ENCODE data around the gene GPR3.

The GPR3 gene

GRCh38 chr1:27358038-27358927 is 34.1 kb upstream of the GPR3 start:
- no peak for DNase-seq (ENCODE audit: extremely low read depth in 1 of 2, low read depth in 1 of 2)

GRCh38 chr1:27358928-27359313 is 33.5 kb upstream of the GPR3 start:
- no peak for DNase-seq (ENCODE audit: extremely low read depth in 1 of 2, low read depth in 1 of 2)

- DNase-seq (ENCODE audit: extremely low read depth in 1 of 2, low read depth in 1 of 2) = no peak
Measured at GRCh38 chr1:27359822-27360158, 32.6 kb upstream of the GPR3 start.

- DNase-seq (ENCODE audit: extremely low read depth in 1 of 2, low read depth in 1 of 2) = no peak
Measured at GRCh38 chr1:27360159-27361043, 32.0 kb upstream of the GPR3 start.

DNA sequence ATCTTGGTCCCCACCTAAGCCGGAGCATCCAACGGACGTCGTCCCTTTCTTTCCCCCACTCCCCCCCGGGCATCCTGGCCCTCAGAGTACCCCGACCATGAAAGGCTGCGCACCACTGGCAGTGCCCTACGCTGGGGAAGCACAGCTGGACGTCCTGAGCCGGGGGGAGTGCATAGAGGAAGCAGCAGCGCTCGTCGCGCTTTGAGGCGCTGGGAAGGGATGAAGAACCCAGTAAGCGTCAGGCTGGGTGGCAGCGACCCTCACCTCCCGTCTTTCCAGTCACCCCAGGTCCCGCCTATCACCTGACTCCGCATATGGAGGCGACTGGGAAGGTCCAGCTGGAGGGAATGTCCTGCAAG is 31.4 kb upstream of the GPR3 start:
- no peak for DNase-seq (ENCODE audit: extremely low read depth in 1 of 2, low read depth in 1 of 2)

DNA sequence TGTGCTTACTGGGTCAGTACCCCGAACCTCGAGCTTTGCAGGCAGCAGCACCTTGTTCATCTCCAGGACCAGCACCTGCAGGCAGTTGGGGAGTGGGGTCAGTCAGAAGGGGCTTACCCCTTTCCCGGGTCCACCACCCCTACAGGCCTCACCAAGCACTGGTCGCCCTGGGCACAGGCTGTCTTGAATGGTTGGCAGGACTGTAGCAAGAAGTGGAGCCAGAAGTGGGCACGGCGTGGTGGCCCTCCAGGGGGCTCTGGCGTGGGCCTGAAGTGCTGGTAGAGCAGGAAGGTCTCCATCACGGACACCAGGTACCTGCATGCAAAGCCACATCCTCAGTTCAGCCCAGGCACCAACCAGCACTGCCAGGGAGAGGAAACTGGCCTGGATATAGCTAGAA is 30.9 kb upstream of the GPR3 start:
- no peak for DNase-seq (ENCODE audit: extremely low read depth in 1 of 2, low read depth in 1 of 2)

DNA sequence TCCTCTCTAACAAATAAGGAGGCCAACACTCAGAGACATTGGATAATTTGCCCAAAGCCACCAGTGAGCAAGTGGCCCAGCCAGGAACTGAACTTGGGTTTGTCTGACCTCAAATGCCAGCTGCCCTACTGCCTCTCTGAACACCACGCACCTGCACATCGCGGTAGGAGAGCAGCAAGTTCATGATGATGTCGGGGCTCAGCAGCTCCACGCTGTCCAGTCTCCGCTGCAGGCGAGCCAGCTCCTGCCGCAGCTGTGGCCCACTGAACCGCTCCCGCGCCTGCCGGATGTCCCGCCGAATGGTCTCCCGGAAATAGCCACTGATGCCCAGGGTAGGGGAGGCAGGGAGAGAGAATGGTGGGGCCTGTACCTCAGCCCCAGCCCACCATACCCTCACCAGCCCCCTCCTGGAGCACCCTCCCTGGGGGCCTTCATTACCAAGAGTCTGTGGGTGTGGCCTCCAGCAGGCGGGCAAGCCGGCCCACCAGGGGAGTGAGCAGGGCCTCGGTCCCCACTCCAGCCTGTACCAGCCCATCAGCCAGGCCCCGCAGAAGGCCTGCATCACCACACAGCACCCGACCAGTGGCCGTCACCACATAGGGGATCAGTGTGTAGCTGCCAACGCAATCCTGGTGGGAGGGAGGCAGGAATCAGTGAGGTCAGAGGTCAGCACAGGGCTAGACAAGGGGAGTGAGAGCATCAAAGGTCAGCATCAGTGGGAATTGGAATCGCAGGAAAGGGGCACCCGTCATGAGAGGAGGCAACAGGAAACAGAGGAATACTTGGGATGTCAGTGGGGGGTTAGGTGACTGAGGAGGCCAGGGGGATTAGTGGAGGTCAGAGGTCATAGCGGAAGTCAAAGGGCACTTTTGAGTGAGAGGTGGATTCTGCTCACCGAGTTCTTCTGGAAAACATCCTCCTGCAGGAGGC is 28.4 kb upstream of the GPR3 start:
- no peak for DNase-seq (ENCODE audit: extremely low read depth in 1 of 2, low read depth in 1 of 2)

- DNase-seq (ENCODE audit: extremely low read depth in 1 of 2, low read depth in 1 of 2) = no peak
Measured at GRCh38 chr1:27364696-27365371, 27.6 kb upstream of the GPR3 start.

GRCh38 chr1:27365372-27366112 is 26.9 kb upstream of the GPR3 start:
- DNase-seq (ENCODE audit: extremely low read depth in 1 of 2, low read depth in 1 of 2) = peak in 1 of 2 donors; percentile 67

DNA sequence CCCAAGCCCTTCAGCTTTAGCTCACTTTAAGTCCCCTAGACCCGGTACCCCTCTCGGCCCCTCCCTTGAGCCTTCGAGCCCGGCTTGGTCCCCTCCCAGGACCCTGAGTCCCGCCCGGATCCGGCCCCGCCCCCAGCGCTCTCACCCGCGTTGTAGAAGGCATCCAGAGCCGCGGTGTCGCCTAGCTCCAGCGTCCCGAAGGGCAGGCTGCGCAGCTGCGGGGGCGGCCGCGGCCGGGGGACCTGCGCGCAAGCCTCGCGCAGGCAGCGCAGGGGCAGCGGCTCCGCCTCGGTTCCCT is 26.4 kb upstream of the GPR3 start:
- DNase-seq (ENCODE audit: extremely low read depth in 1 of 2, low read depth in 1 of 2) = peak; percentile 70 to 79

GRCh38 chr1:27366411-27367159 is 25.8 kb upstream of the GPR3 start, which contains the start of gene MAP3K6:
Gene MAP3K6 (minus strand): TSS chr1:27366961. CDS start chr1:27366597, 364 bp downstream.
- peak in 1 of 2 donors; percentile 37 for DNase-seq (ENCODE audit: extremely low read depth in 1 of 2, low read depth in 1 of 2)

- no peak for DNase-seq (ENCODE audit: extremely low read depth in 1 of 2, low read depth in 1 of 2)
Measured at GRCh38 chr1:27367160-27367650, 25.2 kb upstream of the GPR3 start.

DNA sequence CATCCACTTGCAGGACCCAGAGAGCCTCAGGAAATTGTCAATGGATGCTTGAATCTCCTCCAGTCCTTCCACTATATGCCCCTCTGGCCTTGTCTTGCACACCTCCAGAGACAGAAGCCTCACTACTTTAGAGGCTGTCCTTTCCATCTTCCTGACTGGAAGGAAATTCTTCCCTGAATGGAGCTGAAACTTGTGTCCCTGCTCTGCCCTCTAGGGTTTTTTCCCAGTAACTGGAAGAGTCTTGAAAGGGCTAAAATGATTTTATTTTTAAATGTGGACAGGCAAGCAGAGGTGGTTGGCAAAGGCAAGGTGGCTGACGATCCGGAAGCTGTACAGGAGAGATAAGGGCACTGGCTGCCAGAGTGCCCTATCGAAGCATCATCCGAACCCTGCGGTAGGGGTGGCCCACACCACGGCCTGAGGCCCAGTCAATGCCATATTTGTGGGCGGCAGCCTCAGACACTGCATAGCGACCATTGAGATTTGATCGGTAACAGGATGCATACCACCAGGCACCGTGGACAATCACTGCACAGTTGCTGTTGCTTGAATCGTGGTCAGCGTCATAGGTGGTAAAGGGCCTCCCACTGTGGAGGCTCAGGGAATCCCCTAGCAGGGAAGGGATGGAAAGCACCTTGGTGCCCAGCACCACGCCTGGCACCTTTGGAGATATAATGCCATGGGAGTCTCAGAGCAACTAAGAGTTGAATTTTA is 23.4 kb upstream of the GPR3 start:
- no peak for DNase-seq (ENCODE audit: extremely low read depth in 1 of 2, low read depth in 1 of 2)

DNA sequence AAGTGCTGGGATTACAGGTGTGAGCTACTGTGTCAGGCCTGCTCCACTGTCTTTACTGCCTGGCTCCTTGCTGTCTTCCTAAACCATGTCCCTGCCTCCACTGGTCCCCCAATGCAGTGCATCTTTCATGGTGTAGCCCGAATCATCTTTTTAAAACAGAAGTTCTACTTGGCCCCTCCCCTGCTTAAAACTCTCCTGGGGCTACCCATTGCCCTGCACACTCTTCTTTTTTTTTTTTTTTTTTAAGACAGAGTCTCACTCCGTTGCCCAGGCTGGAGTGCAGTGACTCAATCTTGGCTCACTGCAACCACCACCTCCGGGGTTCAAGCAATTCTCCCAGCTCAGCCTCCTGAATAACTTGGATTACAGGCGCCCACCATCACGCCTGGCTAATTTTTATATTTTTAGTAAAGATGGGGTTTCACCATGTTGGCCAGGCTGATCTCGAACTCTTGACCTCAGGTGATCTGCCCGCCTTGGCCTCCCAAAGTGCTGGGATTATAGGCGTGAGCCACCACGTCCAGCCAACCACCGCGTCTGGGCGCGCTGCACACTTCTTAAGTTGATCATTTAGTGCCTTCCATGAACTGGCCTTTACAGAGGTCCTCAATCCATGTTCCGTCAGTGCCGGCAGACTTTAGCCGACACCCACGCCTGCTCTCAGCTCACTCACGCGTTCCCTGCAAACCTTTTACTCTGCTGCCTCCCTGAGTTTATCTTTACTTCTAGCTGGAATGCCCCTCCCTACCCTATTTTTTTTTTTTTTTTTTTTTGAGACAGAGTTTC is 20.2 kb upstream of the GPR3 start:
- DNase-seq (ENCODE audit: extremely low read depth in 1 of 2, low read depth in 1 of 2) = no peak

DNA sequence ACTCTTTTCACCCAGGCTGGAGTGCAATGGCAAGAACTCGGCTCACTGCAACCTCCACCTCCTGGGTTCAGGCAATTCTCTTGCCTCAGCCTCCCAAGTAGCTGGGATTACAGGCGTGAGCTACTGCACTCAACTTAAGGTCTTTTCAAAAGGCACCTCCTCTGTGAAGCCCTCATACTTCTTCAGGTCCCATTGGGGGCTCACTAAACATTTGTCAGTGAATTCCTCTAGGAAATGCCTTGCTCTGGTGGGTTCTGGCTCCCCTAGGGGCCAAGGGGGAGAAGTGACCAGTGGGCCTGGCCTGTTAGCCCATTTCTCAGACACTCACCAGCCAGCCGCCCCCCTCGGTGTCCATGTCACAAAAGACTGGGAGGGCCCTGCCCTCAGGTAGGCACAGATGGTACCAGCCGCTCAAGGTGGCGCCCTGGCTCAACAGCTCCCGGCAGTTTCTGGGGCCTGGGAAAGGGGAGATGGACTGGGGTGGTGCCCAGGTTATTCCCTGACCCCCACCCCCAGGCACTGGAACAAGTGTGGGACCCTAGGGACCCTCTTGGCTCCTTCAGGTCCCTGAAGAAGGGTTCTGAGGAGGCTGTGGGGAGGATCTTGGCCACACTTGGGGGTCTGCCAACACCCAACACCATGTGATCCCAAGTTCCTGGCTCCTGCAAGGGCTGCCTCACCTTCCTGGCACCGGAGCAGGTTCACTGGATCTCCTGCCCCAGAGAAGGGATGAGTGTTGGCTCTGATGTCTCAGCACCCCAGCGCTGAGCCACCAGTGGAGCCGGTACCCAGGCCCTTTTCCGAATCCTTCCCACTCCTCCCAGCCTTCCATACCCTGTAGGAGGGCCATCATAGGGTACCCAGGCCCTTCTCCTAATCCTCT is 19.4 kb upstream of the GPR3 start:
- DNase-seq (ENCODE audit: extremely low read depth in 1 of 2, low read depth in 1 of 2) = no peak

DNA sequence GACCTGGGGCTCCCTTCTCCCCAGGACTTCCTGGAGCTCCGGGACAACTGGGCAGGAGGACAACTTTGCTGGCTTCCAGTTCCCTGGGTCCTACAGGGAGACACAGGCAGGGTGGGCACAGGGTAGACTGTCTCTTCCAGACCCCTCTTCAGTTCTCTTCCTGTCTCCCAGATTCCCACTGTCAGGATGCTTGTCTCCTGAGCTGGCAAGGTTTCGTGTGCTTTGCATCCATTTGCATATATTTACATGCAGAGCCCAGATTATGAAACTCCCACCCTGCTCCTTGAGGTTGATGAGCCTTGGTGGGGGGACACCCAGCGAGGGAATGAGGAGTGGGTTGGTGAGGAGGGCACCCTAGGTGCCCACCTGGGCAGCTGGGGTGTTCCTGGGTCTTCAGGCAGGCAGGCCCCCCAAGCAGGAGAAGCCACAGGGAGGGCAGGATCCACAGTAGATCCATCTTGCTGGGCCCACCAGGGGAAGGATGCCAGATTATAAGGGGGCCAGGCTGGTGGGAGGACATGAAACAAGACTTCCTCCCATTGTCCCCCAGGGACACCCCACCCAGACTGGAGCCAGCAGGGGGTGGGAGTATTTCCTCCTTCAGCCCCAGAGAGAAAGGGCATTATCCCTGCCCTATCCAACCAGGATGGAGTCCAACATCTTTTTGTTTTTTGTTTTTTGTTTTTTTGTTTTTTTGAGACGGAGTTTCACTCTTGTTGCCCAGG is 17.9 kb upstream of the GPR3 start, which contains the start of gene FCN3:
TSS of gene FCN3 (minus strand) at position 463 of the 725 bp plus-strand sequence. CDS start at position 457, 6 bp downstream.
- no peak for DNase-seq (ENCODE audit: extremely low read depth in 1 of 2, low read depth in 1 of 2)

Measured in stimulated activated CD8-positive, alpha-beta memory T cell treated with anti-CD3 and anti-CD28 coated beads, Interleukin-7, amount 100 ng/mL, for 48 hours (primary cell).